Fibroblast of skin of back (primary cell): ENCODE data around the gene NRN1L.
A peak's percentile ranks its signal among the peaks of the same experiment; 100 is the strongest.

Source experiments
- DNase-seq: peaks from one replicate; pipeline ENCODE4 v3.0.0-alpha.2; 2013

NRN1L gene

DNA sequence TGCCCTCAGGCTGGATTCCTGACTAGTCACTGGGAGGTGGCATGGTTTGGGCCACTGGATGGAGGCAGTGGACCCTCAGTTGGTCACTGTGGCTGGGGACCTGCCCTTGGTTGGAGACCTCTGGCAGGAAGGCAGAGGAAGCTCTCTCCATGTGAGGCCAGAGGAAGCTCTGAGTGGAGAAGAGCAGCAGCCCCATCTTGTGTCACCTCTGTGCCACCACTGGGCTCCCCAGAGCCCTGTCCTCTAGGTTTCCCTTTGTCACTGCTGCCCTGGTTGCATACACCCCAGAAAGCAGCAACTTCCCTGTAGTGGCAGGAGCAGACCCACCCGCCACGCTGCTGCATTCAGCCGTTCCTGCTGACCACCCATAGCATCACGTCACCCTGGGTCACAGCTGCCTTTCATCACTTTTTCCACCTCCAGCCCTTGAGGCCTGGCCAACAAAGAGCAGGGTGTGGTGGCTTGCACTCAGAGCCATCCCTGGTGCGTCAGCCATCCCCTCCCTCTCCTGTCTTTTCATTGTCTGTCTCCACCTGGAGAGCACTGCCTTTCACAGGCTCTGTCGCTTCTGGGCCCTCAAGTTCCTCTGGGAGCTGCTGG, 35.0 kb downstream of the NRN1L start:
- DNase-seq: no peak

DNA sequence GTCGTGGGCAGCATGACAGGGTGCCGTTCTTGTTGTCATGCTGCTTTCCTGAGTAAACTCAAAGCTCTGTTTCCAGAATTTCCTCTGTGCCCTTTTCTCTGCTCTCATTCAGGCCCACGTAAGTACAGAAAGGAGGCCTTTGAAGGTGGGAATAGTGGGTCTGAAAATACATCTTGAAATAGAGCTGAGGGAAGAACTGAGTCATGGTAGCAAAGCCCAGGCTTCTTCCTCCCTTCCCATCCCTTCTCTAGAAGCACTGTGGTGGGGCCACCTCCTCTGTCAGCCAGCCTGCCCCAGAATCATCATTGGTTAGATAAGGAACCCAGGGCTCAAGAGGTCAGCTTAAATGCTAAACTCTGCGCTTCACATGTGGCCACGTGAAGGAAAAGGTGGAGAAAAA, 37.5 kb downstream of the NRN1L start:
- DNase-seq: no peak

DNA sequence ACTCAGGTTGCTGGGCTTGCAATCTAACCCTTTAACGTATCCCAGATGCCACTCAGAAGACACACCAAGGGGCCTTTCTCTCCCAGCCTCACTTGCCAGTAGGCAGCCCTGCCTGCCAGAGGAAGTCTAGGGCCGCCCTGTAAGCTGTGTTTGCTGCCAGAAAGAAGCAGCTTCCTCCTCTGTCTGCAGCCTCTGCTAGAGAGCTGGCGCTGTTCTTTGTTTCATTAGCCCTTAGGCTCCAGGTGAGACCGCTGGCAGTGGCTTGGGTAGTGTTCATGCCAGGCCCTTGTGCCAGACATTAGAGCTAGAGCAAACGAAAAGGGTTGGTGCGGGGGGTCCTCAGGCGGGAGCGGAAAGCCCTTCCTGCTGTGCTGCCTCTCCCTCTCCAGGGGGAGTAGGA, 38.1 kb downstream of the NRN1L start:
- no peak for DNase-seq

DNA sequence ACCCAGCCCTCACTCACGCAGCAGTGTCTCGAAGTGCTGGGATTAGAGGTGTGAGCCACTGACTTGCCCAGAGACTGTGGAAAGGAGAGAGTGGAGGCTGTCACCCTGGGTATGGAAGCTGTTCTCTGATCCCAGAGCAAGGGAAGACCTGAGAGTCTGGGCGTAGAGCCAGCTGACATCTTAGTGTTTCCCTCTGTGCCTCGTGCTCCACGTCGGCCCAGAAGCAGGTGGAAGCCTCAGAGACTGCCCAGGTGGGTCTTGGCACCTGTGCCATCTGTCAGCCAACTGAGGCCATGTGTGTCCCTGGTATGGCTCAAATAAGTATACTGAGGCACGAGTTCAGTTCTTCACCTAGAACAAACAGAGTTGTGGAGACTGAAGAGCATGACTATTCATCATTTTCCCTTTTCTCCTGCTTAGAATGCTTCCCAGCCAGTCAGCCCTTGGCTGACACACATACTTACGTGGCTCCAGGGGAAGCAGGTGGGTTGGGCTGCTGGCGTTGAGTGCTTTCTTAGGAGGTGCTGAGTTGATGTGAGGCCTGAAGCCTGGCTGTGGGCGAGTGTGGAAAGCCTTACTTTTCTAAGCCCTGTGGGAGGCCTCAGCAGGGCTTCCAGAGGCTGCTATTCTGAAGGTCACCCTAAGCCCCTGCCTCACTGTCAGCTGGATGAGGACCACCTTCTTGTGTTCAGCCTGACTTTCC, 38.9 kb downstream of the NRN1L start:
- DNase-seq: no peak

DNA sequence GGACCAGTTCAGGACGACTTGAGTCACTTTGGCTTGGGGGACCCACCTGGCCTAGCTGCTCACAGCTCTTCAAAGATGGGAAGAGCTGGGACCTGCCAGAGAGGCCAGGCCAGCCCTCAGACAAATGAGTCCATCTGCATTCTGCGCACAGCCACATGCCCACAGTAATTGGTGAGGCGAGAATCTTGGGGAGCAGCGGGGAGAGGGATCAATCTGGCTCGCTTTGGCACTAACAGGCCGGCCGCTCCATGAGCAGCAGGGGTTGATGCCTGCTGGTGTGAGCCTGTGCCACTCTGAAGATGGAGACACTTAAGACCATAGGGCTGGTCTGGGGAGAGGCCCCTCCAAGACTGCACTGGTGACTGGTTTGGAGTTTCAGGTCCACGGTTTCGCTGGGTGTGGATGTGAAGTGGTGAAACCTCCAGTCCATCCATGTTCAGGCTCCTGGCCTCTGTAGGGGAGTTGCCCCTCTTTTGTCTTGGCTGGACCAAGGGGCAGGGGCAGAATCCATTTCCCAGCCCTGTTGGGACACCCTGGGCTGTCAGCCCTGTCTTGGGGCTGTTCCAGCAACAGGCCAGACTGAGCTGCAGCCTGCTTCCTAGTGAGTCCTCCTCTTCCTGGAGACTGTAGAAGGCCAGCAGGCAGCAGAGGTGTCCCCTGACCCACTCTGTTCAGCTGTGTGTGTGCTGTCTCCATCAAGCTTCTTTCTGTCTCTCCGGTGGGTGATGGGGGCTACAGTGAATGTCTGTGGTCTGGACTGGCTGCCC, 39.6 kb downstream of the NRN1L start:
- no peak for DNase-seq

DNA sequence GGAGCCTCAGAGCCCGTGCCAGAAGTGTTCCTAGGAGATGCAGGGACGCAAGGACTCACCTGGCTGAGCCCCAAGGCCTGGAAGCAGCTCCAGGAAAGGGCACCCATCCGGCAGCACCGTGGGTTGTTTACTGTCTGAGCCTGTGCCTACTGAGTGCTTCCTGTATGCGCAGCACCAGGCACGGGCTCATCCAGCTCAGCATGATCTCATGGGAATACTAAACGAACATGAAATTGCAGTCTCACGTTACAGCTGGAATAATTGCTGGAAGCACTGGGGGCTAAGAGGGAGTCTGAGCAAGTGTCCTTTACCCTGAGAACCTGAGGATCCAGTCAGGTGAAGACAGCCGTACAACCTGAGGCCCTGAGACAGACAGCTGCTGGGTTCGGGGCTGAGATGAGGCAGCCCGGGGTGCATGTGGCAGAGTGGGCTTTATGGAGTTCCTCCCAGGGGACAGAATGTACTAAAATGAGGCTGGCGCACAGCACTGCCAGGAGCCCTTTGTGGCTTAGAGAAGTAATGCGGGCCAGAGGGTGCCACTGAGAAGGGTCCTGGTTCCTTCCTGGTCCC, 41.6 kb downstream of the NRN1L start:
- DNase-seq: no peak

DNA sequence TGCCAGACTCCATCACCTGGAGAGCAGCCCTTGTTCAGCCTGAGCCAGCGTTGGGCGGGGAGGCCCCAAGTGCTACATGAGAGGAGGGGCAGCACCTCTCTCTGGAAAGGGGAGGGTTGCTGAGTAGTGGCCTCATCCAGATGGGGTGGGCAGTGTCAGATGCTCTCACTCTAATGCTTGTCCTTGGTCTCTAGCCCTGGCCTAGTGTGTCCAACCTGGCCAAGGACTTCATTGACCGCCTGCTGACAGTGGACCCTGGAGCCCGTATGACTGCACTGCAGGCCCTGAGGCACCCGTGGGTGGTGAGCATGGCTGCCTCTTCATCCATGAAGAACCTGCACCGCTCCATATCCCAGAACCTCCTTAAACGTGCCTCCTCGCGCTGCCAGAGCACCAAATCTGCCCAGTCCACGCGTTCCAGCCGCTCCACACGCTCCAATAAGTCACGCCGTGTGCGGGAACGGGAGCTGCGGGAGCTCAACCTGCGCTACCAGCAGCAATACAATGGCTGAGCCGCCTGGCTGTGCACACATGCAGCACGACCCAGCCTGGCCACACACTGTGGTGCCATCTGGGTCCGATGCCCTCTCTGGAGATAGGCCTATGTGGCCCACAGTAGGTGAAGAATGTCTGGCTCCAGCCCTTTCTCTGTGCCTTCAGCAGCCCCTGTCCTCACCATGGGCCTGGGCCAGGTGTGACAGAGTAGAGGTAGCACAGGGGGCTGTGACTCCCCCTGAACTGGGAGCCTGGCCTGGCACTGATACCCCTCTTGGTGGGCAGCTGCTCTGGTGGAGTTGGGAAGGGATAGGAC, 42.7 kb downstream of the NRN1L start:
- DNase-seq: no peak

DNA sequence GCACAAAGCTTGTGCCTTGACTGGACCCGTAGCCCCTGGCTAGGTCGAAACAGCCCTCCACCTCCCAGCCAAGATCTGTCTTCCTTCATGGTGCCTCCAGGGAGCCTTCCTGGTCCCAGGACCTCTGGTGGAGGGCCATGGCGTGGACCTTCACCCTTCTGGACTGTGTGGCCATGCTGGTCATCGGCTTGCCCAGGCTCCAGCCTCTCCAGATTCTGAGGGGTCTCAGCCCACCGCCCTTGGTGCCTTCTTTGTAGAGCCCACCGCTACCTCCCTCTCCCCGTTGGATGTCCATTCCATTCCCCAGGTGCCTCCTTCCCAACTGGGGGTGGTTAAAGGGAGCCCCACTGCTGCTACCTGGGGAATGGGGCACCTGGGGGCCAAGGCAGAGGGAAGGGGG, 43.5 kb downstream of the NRN1L start:
- no peak for DNase-seq

DNA sequence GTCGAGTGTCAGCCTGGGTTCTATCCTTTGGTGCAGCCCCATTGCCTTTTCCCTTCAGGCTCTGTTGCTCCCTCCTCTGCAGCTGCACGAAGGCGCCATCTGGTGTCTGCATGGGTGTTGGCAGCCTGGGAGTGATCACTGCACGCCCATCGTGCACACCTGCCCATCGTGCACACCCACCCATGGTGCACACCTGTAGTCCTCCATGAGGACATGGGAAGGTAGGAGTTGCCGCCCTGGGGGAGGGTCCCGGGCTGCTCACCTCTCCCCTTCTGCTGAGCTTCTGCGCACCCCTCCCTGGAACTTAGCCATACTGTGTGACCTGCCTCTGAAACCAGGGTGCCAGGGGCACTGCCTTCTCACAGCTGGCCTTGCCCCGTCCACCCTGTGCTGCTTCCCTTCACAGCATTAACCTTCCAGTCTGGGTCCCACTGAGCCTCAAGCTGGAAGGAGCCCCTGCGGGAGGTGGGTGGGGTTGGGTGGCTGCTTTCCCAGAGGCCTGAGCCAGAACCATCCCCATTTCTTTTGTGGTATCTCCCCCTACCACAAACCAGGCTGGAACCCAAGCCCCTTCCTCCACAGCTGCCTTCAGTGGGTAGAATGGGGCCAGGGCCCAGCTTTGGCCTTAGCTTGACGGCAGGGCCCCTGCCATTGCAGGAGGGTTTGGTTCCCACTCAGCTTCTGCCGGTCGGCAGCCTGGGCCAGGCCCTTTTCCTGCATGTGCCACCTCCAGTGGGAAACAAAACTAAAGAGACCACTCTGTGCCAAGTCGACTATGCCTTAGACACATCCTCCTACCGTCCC, 44.1 kb downstream of the NRN1L start:
- DNase-seq: peak; percentile 58

DNA sequence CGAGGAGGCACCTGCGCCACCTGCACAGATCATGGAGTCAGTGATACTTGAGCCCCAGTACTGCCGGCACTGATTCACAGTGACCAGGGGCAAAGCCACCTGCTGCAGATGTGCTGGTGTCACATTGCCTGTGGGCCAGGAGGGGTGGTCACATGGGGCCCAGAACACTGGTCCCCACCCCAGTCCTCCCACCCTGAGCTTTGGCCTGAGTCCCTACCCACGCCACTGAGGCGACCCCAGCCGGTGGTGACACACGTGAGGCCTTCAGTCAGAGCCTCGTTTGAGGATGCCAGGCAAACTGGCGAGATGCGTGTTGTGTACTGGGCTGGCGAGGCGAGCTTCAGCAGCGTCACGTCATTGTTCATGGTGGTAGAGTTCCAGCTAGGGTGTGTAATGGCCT, 45.5 kb downstream of the NRN1L start:
- no peak for DNase-seq

DNA sequence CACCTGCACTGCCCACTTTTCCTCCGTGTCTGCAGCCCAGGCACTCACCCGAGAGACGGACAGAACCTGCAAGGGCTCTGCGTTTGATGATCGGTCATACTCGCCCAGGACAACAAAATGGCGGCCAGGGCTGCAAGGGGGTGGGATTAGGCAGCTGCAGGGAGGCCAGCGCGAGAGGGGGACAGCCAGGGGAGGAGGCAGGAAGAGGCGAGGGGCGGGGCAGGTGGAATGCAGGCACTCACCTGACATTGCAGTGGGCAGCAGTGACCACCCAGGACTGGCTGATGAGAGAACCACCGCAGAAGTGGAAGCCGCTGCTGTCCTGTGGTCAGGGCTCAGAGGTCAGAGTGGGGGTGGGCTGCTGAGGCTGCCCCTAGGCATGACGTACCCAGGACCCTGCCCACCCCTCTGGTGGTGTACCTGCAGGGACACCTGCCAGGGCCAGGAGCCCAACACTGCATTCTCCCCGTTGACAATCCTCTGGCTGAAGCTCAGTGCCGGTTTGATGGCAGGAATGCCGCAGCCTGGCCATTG, 46.1 kb downstream of the NRN1L start:
- no peak for DNase-seq

DNA sequence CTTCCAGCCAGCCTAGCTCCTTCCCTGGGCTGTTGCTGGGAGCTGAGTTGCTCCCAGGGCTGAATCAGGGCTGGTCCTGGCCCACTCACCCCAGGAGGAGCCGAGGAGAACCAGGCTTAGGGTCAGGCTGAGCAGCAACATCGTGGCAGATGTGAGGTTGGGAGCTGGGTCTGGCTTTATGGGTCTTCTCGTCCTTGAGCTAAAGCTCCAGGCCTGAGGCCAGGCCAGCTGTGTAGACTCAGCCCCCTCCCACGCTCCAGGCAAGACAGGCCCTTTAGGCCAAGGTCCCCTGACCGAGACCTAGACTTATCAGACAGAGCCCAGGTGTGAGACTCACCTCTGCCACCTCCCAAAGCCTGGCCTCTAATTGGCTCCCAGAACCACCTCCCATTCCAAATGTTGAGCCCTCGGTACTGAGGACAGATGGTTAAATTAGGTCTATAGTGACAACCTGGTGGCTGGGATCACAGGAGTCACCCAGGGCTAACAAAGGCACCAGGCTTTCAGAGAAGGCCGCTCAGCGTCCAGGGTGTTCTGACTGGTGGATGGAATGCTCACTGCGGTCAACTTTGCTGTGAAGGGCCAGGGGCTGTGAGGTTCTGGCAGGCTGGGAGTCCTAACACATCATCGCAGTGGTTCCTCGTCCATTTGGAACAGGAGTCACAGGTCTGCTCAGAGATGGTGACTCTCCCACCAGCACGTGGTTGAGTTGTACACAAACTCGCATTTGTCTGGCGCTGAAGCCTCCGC, 47.2 kb downstream of the NRN1L start, which contains the start of gene CTRL:
Gene CTRL (minus strand): TSS at position 151 of the 750 bp plus-strand sequence. CDS start 10 bp downstream, at position 141.
- DNase-seq: no peak

DNA sequence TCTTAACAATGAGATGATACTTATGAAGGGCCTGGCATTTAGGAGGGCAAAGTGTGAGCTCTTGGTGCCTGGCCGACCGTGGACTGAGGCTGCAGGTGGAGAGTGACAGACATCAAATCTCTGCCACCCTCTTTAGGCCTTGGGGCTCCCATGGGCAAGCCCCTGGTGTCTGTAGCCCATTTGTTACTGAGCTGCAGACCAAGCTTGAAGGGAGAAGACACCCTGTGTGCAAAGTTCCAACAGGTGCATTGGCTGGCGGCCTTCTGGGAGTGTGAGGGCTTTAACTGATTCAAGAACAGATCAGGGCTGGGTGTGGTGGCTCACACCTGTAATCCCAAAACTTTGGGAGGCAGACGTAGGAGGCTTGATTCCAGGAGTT, 47.8 kb downstream of the NRN1L start:
- no peak for DNase-seq

DNA sequence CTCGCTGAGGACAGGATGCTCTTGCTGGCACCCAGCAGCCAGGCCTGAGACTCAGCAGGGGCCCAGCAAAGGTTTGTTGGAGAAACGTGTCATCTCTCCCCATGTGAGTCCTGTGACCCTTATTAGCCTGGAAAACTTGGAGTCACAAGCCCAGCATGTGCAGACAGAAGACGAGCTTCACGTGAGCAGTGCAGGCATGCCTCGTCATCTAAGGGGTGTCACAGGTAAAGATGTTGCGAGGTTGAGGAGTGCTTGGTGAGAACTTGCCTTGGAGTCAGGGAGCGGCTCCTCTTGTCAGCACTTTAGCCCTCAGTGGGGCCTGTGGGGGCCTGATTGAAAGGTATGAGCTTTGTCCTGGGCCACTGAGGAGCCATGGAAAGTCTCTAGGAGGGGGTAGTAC, 49.1 kb downstream of the NRN1L start:
- no peak for DNase-seq

DNA sequence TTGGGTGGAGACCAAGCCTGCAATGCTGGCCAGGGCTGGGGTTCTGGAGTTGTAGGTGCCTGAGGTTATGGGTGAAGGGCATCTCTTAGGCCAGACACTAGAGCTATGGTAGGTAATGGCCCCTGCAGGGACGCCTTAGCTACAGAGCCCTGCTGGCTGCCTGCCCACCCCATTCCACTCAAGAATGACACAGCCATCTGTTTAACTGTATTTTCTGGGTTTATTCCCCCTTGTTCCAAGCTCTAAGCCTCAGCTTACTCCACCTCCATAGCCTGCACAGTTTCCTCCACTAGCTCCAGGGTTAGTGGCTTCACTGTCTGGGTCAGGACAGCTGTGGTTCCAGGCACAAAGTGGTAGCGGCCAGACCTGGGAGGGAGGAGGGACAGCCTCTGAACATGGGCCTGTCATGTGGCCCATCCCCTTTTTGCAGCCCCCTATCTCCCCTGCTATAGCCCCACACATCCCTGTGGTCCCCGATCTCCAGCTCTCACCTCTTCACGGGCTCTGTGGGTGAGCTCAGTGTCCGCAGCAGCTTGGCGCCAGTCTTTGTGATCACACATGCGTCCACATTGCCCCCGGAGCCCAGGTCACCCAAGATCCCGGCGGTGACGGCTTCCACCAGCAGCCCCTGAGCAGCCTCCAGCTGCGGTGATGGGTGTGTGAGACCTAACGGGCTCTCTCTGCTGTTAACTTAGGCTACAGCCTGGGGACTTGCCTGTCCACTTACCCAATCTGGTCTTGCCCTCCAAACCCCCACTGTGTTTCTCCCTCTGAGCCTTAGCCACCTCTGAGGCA, 49.8 kb downstream of the NRN1L start:
- DNase-seq: no peak

DNA sequence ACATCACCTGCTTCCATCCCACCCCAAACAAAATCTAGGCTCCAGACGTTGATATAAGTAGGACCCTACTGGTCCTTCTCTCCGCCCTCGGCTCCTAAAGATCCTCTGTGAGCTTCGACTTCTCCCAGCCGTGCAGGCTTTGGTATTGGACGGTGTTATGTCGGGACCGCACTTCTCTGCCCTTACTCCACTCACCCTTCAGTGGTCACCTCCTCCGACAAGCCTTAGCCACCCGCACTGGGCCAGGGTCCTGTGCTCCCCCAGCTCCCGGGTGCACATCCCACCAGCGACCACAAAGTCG, 50.4 kb downstream of the NRN1L start:
- DNase-seq: no peak

DNA sequence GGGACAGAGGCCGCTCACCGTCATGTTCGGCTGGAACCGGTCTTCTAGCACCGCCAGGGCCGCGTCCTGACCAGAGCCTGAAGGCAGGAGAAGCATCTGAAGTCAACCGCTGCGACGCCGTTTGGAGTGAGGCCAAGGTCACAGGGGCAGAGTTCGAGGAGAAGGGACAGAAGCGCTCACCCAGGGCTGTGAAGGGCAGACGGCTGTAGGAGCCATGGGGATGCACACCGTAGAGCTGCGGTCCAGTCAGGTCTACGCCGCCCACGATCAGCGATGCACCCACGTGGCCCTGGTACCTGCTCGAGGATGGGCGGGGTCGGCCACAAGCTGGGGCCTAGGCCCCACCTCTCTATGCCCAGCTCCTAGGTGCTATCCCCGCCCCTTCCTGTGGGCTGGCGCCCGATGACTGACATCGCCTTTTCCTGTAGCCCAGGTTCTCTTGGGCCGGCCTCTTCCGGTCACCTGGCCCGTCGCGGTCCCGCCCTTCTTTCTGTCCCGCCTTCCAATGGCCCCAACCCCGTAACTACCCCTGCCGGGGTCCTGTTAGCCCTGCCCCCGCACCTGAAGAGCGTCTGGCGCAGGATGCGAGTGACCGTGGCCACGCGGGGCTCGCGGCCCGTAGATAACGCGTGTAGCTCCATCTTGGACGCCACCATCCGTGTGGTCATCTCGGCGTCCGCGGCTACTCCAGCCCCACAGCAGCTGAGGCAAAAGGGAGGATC, 50.9 kb downstream of the NRN1L start:
- DNase-seq: peak; percentile 92
